Fibroblast of skin of right quadriceps (primary cell): ENCODE results near the gene WWC1.
"Not testable (repeated sequence)": the region's sequence is repeated elsewhere in the genome, so short reads cannot be mapped to it uniquely, and the experiment has no call there.

ENCODE experiments used
- DNase-seq: peaks from one replicate; pipeline ENCODE4 v3.0.0-alpha.2; 2013

The WWC1 gene

DNA sequence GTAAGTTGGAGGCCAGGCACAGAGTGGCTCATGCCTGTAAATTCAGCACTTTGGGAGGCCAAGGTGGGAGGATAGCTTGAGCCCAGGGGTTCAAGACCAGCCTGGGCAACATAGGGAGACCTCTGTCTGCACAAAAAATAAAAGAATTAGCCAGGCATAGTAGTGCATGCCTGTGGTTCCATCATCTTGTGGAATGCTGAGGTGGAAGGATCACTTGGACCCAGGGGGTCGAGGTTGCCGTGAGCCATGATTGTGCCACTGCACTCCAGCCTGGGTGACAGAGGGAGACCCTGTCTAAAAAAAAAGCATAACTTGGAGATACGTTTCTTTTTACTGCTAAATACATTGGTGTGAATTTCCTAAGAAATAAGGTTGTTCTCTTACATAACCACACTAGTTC, 19.1 kb downstream of the WWC1 start:
- DNase-seq = not testable (repeated sequence)

DNA sequence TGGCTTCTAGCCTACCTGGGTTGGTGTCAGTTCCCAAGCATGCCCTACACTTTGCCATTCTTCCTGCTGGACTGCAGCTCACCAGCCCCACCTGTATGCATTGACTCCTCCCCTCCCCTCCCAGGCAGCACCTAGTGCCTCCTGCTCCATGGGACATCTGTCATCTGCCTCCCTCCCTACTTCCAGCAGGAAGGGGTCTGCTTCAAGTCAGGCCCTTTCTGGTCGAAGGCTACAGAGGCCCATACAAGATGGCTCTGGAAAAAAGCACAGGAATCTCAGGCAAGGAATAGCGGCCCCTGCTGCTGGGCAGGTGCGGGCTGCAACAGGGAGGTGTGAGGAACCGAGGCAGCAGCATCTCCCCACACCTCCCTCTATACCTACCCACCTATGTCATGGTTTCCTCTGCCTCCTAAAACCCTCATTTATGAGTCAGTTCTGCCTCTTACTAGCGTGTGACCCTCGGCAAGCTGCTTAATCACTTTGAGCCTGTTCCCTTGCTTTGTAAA, 19.7 kb downstream of the WWC1 start:
- no peak for DNase-seq

DNA sequence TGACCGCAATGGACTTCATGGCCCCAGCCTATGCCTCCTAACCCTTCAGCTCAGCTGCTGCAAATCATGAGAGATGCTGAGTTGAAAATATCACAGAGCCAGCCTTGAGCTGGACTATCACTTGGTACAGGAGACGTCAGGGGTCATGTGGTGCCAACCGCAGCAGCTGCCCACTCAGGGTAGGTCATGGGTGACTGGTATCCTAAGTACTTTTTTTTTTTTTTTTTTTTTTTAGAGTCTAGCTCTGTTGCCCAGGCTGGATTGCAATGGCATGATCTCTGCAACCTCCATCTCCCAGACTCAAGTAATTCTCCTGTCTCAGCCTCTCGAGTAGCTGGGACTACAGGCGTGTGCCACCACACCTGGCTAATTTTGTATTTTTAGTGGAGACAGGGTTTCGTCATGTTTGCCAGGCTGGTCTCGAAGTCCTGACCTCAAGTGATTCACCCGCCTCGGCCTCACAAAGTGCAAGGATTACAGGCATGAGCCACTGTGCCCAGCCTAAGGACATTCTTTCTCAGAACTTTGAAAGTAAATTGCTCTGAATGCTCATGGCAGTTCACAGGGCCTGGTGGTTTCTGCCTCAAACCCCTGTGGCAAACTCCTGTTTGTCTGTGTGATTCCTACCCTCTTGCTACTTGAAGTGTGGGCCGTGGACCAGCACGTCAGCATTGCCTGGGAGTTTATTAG, 21.3 kb downstream of the WWC1 start:
- DNase-seq = no peak

DNA sequence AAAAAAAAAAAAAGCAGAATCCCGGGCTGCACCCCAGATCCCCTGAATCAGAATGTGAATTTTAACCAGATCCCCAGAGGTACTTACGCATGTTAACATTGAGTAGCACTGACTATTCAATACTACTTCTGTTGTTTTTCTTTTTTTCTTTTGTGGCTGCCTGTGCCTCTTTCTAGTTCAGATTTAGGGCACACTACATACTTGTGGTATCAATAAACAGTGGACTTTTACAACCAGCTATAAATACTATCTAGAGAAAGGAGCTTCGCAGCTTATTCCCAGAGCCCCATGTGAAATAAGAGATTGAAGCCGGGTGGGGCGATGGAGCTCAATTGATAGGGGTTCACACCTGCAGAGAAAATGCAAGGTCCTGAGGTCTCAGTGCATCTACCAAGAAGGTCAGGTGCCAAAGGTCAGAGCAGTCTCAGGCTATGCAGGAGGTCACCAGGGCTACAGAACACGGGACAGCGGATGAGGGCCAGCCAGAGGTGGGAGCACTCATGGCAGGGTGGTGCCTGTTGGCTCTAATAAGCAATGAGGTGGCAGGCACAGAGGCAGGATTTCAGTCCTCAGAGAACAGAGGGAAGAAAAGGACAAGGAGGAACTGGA, 22.3 kb downstream of the WWC1 start:
- peak; percentile 63 for DNase-seq

DNA sequence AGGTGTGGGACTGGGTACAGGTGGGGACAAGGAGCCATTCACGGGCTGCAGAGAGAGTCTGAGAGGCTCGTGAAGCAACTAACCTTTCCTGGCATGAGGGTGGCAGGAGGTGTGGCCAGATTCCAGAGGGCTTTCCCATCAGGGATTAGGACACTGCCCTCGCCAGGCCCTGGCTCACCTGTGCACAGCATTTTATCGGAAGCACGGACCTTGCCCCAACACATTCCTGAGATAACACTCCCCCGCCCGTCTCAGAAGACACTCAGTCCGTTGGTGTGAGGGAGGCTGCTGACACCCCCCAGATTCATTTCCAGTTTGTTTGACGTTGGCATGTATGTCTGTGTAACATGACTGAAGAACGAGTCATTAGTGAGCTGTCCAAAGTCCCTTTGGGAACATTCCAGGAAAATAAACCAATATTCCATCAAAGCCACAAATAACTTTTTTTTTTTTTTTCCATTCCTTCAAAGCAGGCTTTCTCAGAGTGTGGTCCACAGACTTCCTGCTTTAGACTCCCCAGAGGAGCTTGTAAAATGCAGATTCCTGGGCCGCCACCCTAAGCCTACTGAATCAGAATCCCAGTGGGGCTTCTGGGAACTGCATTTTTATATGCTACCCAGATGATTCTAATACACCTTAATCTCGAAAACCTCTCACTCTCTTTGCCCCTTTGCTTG, 23.4 kb downstream of the WWC1 start:
- peak; percentile 99 for DNase-seq

DNA sequence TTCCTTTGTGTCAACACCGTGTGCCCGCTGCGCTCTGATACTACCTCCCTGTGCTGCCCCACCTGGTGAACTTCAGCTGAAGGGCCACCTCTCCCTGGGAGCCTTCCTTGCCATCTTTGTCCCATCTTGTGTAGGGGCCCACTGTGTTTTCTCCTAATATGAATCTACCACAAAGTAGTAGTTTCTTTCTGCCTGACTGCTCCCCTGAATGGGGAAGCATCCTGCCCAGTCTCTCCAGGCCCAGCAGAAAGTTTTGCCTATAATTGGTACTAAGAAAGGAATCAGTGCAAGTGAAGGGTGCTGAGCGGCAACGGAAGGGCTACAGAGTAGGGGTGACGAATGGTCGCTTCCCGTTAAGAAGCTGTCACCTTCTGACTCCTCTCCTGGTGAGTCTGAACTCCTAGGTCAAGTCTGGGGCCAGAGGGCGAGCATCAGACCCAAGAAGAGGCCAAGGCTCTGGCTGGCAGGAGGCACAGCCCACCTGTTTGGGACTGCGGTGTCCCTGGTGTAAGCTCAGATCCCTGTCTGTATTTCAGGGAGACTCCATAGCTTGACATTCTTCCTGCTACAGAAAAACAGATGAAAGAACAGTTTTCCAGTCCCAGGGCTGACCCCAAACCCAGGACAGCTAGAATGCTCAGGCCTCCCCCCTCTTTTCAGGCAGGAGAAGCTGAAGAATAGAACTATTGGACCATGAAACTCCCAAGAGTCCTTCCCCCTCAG, 24.1 kb downstream of the WWC1 start:
- DNase-seq = no peak

DNA sequence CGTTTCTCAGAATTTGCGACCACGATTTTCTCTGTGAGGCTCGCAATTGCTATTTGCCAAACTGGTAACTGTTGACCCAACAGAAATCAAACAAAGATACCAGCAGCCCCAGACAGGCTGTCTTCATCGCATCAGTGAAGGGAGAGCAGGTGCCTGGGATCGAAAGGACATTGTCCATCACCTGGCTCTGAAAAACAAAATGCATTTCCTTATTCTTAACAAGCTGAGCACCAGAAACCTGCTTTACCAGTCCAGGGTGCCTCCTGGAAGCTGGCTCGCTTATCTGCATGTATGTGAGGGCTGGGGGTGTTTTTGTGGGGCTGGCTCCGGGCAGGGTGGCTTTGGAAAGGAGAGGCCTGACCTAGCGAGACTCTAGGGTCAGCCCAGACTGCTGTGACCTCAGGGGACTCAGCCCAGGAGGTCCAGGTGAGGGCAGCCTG, 24.7 kb downstream of the WWC1 start:
- no peak for DNase-seq

DNA sequence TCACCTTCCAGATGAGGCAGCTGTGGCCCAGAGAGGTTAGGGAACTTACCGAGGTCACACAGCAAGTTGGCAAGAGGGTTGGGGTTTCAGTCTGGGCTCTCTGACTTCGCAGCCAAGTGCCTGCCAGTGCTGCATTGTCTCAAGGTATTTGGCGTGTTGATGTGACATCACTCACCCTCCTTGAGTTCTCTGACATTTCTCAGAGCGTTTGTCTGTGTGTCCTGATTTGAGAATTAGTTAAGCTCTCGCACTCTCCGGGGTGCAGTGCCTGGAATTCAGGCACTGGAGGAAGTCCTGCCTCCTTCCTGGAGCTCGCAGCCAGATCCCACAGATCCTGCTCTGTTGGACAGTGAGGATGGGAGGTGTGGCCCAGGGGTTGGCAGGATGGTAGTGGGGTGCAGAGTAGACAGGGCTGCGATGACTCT, 25.7 kb downstream of the WWC1 start:
- DNase-seq = no peak

DNA sequence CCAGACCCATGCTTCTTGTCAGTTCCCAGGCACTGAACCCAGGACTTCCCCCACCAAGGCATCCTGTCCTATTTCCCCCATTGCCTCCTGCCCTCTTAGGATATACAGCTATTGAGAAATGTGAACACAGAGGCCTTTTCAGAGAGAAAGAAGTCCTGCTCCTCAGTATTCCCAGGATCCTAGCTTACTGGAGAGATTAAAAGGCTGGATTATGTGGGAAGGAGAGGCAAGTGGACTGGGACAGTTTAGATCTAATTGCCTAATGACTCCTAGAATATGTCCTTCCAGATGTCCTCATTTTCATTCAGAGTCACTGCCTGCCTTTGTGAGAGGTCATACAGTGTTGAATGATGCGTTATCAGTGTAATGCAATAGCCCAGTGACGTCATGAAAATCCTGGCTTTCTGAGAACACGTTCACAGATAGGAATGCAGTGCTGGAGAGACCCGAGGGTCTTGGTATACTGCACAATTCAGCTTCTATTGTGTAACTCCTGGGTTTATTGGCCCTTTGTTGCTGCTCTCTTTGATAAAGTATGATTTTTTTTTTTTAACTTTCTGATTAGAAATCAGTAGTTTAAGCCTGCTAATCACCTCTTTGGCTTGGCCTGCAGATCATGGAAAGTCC, 26.2 kb downstream of the WWC1 start:
- peak; percentile 99 for DNase-seq

DNA sequence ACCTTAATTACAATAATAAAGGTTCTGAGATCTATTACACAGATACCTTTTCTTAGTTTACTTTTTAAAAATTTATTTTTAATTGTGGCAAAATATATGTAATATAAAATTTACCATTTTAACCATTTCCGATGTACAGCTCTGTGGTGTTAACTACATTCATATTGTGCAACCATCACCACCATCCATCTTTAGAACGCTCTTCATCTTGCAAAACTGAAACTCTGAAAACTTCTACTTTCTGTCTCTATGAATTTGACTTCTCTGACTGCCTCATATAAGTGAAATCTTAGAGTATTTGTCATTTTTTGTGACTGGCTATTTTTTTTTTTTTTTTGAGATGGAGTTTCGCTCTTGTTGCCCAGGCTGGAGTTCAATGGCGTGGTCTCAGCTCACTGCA, 26.8 kb downstream of the WWC1 start:
- DNase-seq = no peak

DNA sequence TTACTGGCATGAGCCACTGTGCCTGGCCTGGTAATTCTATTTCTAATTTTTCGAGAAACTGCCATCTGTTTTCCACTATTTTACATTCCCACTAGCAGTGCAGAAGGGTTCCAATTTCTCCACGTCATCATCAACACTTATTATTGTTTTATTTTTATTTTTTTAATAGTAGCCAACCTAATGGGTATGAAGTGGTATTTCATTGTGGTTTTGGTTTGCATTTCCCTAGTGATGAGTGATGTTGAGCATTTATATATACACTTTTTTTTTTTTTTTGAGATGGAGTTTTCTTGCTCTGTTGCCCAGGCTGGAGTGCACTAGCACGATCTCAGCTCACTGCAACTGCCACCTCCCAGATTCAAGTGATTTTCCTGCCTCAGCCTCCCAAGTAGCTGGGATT, 28.3 kb downstream of the WWC1 start:
- peak; percentile 38 for DNase-seq

DNA sequence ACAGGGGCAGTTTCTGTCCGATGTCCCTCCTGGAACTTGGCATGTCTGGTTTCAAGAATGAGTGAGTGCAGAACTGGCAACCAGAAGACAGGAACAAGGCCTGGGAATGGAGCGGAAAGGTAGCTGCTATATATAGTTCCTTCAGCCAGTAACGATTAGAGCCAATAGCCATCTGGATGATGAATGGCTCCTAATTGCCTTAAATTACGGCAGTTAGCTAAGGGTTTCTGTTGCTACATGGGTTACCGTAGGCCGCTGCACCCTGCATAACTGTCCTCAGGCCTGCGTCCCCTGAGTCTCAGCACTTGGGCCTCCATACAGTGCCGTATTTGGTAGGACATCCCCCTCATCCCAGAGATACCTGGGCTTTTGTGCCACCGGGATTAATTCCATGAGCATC, 29.4 kb downstream of the WWC1 start:
- DNase-seq = no peak

DNA sequence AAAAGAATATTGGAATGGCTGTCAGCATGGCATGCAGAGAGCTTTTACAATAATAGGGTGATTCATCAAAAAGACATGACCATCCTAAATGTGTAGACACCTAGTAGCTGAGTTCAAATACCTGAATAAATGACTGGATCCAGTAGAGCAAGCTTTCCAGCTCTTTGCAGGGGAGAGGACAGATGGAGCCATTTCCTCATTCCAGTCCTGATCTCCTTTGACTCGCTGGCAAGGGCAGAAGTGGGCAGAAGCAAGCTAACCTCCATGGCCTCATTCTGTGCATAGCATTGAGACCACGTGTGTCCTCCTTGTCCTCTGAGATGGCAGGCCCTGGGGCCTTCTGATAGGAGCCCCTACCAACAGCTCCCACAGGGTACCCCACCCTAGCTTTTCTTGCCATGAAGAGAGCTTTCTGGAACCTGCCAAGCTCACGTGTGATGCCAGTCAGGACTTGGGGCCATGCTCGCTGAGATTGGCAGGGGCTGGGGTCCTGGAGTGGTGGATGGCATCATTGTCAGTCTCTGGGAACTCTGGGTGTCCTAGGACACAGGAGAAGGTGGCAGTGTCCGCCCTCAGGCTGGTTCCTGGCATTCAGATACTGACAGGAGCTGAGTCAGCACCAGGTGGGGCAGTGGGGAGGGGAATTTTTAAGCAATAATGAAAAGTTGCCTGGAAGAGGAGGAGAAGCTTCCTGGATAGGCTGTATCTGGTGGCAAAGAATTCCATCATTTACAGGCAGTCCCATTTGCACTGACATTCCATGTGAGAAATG, 33.6 kb downstream of the WWC1 start:
- peak; percentile 42 for DNase-seq

DNA sequence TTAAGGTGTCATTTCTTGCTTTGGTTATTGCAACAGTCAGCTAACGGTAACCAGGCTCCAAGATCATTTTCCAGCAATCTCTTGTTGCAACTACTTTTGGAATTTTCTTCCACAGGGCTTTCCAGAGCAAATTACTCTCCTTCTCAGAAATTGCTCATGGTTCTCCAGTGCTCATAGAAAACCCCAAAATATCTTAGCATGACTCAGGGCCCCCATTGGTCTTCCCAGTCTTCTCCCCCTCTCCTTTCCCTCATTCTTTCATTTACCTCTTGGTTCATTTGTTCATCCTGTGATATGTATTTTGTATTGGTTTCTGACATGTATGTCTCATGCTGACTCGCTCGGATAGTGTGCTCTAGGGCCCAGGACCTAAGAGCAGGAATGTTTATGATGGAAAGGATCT, 35.6 kb downstream of the WWC1 start:
- DNase-seq = peak; percentile 80

DNA sequence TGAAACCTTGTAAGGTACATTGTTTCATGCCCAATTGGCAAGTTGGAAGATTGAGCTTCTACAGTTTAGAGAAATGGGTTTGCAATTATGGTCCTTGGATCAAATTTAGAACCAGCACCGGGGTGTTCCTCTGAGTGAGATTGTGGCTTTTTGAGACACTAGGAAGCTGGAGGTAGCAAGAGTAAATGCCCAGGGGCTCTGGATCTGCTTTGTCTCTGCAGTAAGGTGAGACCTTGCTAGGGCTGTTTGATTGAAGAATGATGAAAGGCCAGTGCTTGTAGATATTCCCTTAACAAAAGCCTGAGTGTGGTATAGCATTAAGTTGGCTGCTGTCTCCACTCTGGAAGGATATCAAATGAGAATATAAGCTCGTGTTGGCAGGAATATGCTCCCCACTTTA, 36.0 kb downstream of the WWC1 start:
- no peak for DNase-seq

DNA sequence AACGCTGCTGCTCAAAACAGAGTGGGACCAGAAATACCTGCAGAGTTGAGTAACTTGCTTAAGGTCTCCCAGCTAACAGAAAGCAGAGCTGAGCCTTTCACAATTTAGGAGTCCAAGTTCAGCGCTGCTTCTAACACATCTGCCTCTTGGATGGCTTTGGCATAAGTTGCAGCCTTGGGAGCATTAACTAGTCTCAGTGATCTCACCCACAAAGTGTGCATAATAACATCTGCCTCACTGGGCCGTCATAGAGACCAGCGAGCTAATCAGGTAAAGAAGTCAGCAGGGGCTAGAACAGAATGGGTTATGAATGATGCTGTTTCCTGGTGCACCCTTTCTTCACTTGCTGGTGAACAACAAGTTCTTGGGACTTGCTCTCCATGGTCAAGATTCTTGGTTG, 36.5 kb downstream of the WWC1 start:
- peak; percentile 74 for DNase-seq

DNA sequence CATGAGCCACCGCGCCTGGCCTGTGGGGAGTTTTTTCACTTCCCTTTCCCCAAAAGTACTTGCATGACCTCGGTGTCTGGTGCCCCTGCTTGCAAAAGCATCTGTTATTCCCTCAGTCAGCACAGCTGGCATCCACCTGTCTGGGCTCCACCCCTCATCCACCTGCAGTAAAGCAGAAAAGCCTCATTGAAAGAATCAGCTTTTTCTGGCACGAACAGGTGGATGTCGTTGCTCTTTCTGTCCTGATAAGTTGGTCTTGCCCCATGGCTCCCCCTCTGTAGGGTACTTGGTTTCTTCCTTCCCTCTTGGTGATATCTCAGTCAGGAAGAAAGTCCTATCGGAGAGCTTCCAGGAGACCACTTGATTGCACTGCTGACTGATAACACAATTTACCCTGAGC, 37.4 kb downstream of the WWC1 start:
- no peak for DNase-seq

DNA sequence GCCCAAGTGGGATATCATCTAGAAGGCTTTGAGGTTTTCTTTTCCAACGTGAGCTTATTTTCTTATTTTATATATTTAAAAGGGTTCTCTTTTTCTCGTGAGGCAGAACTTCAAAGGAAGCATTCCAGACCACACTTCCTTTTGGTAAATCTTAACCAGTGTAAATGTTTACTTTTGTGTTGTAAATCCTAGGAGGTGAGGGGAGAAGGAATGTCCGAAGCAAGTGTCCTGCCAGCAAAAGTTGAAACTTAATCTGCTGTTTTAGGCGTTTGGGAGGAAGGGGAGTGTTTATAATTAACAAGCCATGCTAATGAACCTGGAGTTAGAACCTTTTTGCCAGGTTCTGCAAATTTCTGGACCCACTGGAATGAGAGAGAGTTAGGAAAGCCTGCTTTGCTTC, 37.9 kb downstream of the WWC1 start:
- DNase-seq = no peak

DNA sequence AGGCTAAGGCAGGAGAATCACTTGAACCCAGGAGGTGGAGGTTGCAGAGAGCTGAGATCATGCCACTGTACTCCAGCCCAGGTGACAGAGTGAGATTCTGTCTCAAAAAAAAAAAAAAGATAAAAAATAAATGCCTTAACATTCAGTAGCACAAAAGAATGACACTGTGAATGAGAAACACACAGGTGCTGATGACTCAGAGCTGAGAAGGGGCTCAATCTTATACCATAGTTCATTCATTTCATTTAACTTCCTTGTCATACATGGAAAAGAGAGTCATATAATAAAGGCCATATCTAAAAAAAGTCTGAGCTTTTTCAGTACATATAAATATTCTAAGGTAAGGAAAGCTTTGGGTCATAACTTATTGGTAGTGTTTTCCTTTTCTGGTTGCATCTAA, 40.6 kb downstream of the WWC1 start:
- DNase-seq = no peak

DNA sequence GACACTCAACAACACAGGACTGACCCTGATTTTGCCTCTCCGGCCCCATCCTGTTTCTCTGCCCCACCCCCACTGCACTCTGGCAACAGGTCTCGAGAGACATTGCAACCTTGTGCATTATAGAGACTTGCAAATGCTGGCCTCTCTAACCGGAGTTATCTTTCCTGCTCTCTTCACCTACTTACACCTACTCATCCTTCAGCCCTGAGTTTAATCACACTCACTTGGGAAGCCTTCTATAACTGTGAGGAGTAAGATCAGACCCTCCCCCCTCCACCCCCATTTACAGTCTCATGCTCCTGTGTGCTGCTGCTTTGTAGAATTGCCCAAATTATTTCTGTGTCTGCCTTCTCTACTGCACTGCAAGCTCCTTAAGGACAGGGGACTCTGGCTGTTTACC, 42.8 kb downstream of the WWC1 start:
- no peak for DNase-seq

DNA sequence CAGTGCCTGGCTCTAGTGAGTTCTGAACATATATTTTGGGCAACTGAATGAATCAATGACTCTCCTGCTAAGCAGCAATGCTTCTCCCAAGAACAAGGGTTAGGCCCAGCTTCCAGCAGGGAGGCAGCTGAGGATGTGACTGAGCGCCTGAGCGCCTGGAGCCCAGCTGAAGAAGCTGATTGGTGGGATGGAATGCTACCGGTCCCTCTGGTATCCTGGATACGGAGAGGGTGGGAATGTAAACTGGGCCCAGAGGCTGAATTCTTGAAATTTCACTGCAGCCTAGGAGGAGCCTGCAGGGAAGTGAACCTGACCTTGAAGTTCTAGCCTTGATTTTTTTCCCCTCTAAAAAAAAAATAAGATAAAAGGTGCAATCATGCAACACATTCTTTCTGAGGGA, 43.2 kb downstream of the WWC1 start:
- peak; percentile 87 for DNase-seq

DNA sequence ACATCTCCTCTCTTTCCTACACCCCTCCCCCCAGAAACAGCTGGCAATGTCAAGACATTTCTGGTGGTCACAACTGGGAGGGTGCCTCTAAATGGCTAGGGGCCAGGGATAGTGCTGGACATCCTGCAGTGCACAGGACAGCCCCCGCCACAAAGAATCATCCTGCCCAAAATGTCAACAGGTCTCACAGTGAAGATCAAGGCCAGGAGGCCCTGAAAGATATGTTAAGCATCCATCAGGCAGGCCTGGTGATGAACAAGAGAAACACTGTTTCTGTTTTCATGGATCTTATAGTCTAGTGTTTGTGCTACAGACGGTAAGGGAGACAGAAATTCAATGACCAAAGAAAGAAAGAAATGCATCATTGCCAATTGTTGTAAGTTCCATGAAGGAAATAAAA, 45.9 kb downstream of the WWC1 start:
- DNase-seq = no peak
